ENCODE data around the gene LAMA3. TPM values are rescaled to one million over a fixed set of nuclear protein-coding genes. Genes with fewer than 3 reads are reported as not detected.
"Not testable (repeated sequence)": the region's sequence is repeated elsewhere in the genome, so short reads cannot be mapped to it uniquely, and the experiment has no call there.

LAMA3 gene
- total RNA-seq, 2 donors from 2014 or later: 0.58 to 1.3 TPM

DNA sequence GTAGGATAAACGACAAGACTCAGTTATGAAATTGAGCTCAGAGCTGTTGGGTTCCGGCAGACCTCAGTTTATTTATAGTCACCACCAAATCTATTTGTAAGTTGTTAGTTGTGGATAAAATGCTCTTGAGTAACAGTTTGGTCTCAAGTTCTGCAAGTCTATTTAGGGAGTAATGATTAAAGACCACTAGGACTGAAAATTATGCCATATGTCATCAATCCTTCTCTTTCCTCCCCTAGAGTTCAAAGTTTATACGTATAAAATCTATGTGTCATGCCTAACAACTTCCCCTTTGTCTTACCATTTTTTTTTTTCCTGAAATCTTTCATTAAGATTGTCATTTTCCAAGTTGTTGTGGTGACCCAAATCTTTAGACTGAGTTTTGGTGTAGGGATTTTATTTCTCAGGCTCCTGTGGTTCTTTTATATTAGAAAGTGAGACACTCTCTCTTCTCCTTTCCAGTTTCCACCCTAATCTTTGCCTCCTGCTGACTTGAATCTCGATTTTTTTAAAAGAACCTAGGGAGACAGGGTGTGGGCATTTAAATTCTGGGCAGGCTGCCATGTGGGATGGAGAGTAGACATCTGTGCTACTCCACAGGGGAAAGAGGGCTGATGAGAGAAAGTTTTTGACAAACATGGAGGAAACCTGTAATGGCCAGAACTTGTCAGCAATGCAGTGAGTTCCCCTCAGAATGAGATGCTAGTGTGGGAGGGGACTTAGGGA is 51.0 kb downstream of the LAMA3 start:
- 79 to 100% methylated on average over 1 to 4 of the region's 4 CpGs for WGBS, 2 experiments (ENCODE audit: insufficient coverage in 1 of 2, insufficient read length in 1 of 2)
- TF ChIP-seq, protein P1, sequence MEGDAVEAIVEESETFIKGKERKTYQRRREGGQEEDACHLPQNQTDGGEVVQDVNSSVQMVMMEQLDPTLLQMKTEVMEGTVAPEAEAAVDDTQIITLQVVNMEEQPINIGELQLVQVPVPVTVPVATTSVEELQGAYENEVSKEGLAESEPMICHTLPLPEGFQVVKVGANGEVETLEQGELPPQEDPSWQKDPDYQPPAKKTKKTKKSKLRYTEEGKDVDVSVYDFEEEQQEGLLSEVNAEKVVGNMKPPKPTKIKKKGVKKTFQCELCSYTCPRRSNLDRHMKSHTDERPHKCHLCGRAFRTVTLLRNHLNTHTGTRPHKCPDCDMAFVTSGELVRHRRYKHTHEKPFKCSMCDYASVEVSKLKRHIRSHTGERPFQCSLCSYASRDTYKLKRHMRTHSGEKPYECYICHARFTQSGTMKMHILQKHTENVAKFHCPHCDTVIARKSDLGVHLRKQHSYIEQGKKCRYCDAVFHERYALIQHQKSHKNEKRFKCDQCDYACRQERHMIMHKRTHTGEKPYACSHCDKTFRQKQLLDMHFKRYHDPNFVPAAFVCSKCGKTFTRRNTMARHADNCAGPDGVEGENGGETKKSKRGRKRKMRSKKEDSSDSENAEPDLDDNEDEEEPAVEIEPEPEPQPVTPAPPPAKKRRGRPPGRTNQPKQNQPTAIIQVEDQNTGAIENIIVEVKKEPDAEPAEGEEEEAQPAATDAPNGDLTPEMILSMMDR (conservative IDR thresholded peaks at IDR 0.05): no peak
- H3K27ac Mint-ChIP-seq: no peak overlapping the region
- Histone ChIP-seq H3K9ac (ENCODE audit: extremely low read depth, low read length, poor library complexity, severe bottlenecking) (no peak overlapping the region), H3K9me3 (ENCODE audit: control insufficient read depth, low read length) (no peaks in the 10 kb centered on the region), H3K4me3 (ENCODE audit: low read length) (no peak overlapping the region), H3K27me3 (ENCODE audit: control insufficient read depth, insufficient read depth, low read length, poor library complexity, severe bottlenecking) (no peaks in the 10 kb centered on the region), H3K27ac (ENCODE audit: low read depth, low read length) (no peak overlapping the region), H3K4me1 (ENCODE audit: control insufficient read depth, insufficient read depth, low read length) (peaks cover 6% of the 10 kb centered on the region), H3K36me3 (ENCODE audit: control insufficient read depth, insufficient read depth, low read length) (no peaks in the 10 kb centered on the region)
- H3K4me3 Mint-ChIP-seq: no peak overlapping the region
- H3K4me1 Mint-ChIP-seq: peaks cover 37% of the 10 kb centered on the region
- no peak for DNase-seq
- no peaks in the 10 kb centered on the region for H3K9me3 Mint-ChIP-seq
- no peaks in the 10 kb centered on the region for H3K36me3 Mint-ChIP-seq (ENCODE audit: low read depth)
- H3K27me3 Mint-ChIP-seq (ENCODE audit: insufficient read depth): peaks cover 5% of the 10 kb centered on the region

DNA sequence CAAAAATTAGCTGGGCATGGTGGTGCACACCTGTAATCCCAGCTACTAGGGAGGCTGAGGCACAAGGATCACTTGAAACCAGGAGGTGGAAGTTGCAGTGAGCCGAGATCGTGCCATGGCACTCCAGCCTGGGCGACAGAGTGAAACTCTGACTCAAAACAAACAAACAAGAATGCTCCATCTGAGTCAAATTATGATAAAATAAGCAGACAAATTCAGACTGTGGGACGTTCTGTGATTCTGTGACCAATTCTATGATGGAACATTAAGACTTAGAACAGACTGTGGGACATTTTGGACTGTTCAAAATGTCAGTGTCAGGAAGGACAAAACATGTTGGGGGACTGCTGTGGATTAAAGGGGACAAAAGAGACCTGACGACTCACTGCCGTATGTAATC is 52.7 kb downstream of the LAMA3 start:
- H3K27ac Mint-ChIP-seq; DNase-seq; H3K27me3 Mint-ChIP-seq (ENCODE audit: insufficient read depth); H3K4me3 ChIP-seq (ENCODE audit: low read length); H3K27me3 ChIP-seq (ENCODE audit: control insufficient read depth, insufficient read depth, low read length, poor library complexity, severe bottlenecking); H3K27ac ChIP-seq (ENCODE audit: low read depth, low read length); H3K36me3 Mint-ChIP-seq (ENCODE audit: low read depth); H3K9ac ChIP-seq (ENCODE audit: extremely low read depth, low read length, poor library complexity, severe bottlenecking); H3K9me3 ChIP-seq (ENCODE audit: control insufficient read depth, low read length); H3K36me3 ChIP-seq (ENCODE audit: control insufficient read depth, insufficient read depth, low read length); H3K9me3 Mint-ChIP-seq; H3K4me3 Mint-ChIP-seq: not testable (repeated sequence)
- 89 to 90% methylated on average over 6 of the region's 6 CpGs for WGBS, 2 experiments (ENCODE audit: insufficient coverage in 1 of 2, insufficient read length in 1 of 2)
- peaks cover 45% of the 10 kb centered on the region for H3K4me1 Mint-ChIP-seq
- peaks cover 13% of the 10 kb centered on the region for H3K4me1 ChIP-seq (ENCODE audit: control insufficient read depth, insufficient read depth, low read length)

- 83% methylated on average over 2 to 3 of the region's 4 CpGs for WGBS, 2 experiments (ENCODE audit: insufficient coverage in 1 of 2, insufficient read length in 1 of 2)
- no peaks in the 10 kb centered on the region for H3K9me3 ChIP-seq (ENCODE audit: control insufficient read depth, low read length)
- no peak overlapping the region for H3K27ac ChIP-seq (ENCODE audit: low read depth, low read length)
- Mint-ChIP-seq H3K36me3 (ENCODE audit: low read depth) (no peaks in the 10 kb centered on the region), H3K9me3 (no peaks in the 10 kb centered on the region), H3K27me3 (ENCODE audit: insufficient read depth) (peaks cover 3% of the 10 kb centered on the region), H3K4me3 (no peak overlapping the region), H3K27ac (no peak overlapping the region), H3K4me1 (peaks cover 30% of the 10 kb centered on the region)
- H3K9ac ChIP-seq (ENCODE audit: extremely low read depth, low read length, poor library complexity, severe bottlenecking): no peak overlapping the region
- no peaks in the 10 kb centered on the region for H3K27me3 ChIP-seq (ENCODE audit: control insufficient read depth, insufficient read depth, low read length, poor library complexity, severe bottlenecking)
- no peaks in the 10 kb centered on the region for H3K36me3 ChIP-seq (ENCODE audit: control insufficient read depth, insufficient read depth, low read length)
- TF ChIP-seq, protein P1 (conservative IDR thresholded peaks at IDR 0.05): no peak
- peaks cover 10% of the 10 kb centered on the region for H3K4me1 ChIP-seq (ENCODE audit: control insufficient read depth, insufficient read depth, low read length)
- no peak for DNase-seq
- H3K4me3 ChIP-seq (ENCODE audit: low read length): no peak overlapping the region
Observed at GRCh38 chr18:23743733-23744333, 54.6 kb downstream of the LAMA3 start.

Measured in endodermal cell (in vitro differentiated cells).